HepG2 (cell line): Measurements from ENCODE around the gene SAC3D1. TPM values are rescaled to one million over a fixed set of nuclear protein-coding genes. Genes with fewer than 3 reads are reported as not detected.
A peak's percentile ranks its signal among the peaks of the same experiment; 100 is the strongest.

Experiments used
- GATAD1 ChIP-seq: IDR thresholded peaks from 2 replicates; pipeline ENCODE4 v1.6.1; 2016; ENCODE audit warnings: missing genetic modification reagents, missing compliant biosample characterization
- HDAC1 ChIP-seq: sonication (generic); formaldehyde crosslinking; IDR thresholded peaks from 2 replicates; pipeline ENCODE4 v1.5.1; 2020; ENCODE audit warnings: mild to moderate bottlenecking, missing genetic modification reagents
- HINFP ChIP-seq: sonication (generic); formaldehyde crosslinking; IDR thresholded peaks from 2 replicates; pipeline ENCODE4 v1.4.0; 2020; ENCODE audit warnings: low read depth, mild to moderate bottlenecking, missing genetic modification reagents
- HNRNPUL1 ChIP-seq: fragments of 200-400 bp; formaldehyde crosslinking; IDR thresholded peaks from 2 replicates; pipeline ENCODE4 v1.6.1; 2017; ENCODE audit warnings: low read depth, mild to moderate bottlenecking, low read length, moderate library complexity
- IRF1 ChIP-seq: sonication (generic); formaldehyde crosslinking; IDR thresholded peaks from 2 replicates; pipeline ENCODE4 v1.4.0; 2020; ENCODE audit warnings: low read depth, mild to moderate bottlenecking, missing genetic modification reagents
- MAF1 ChIP-seq: sonication (generic); formaldehyde crosslinking; IDR thresholded peaks from 2 replicates; pipeline ENCODE4 v1.5.0; 2020; ENCODE audit warnings: missing genetic modification reagents, borderline replicate concordance
- NFE2L1 ChIP-seq: sonication (generic); formaldehyde crosslinking; IDR thresholded peaks from 2 replicates; pipeline ENCODE4 v1.4.0; 2020; ENCODE audit warnings: missing genetic modification reagents, mild to moderate bottlenecking, borderline replicate concordance
- NKX3-1 ChIP-seq: sonication (generic); formaldehyde crosslinking; IDR thresholded peaks from 2 replicates; pipeline ENCODE4 v1.5.0; 2020; ENCODE audit warnings: missing genetic modification reagents
- PITX1 ChIP-seq: sonication (generic); formaldehyde crosslinking; IDR thresholded peaks from 2 replicates; pipeline ENCODE4 v1.5.1; 2020; ENCODE audit warnings: mild to moderate bottlenecking, missing genetic modification reagents
- POLR2G ChIP-seq: fragments of 200-400 bp; formaldehyde crosslinking; IDR thresholded peaks from 2 replicates; pipeline ENCODE4 v1.6.1; 2018; ENCODE audit warnings: mild to moderate bottlenecking, low read depth, low read length, moderate library complexity
- TIGD3 ChIP-seq: sonication (generic); formaldehyde crosslinking; IDR thresholded peaks from 2 replicates; pipeline ENCODE4 v1.5.1; 2020; ENCODE audit warnings: mild to moderate bottlenecking, missing genetic modification reagents, borderline replicate concordance
- YEATS2 ChIP-seq: sonication (generic); formaldehyde crosslinking; IDR thresholded peaks from 2 replicates; pipeline ENCODE4 v1.4.0; 2020; ENCODE audit warnings: missing genetic modification reagents, borderline replicate concordance
- ZNF407 ChIP-seq: sonication (generic); formaldehyde crosslinking; IDR thresholded peaks from one replicate; pipeline ENCODE4 v1.5.1; 2020; ENCODE audit warnings: mild to moderate bottlenecking, missing genetic modification reagents; ENCODE audit errors: not compliant biosample characterization
- ZNF580 ChIP-seq: IDR thresholded peaks from 2 replicates; pipeline ENCODE4 v1.6.1; 2016; ENCODE audit warnings: low read depth, borderline replicate concordance
- polyA plus RNA-seq, 8 experiments: library from polyadenylated mRNA; depleted of rRNA in 3 of 8; stranded (reverse) in 7 of 8; unstranded in 1 of 8; fragments of >200 nt; fragmentation: Illumina TruSeq in 4 of 8; extraction: Trizol in 4 of 8; gene quantifications; 2 replicates each; pipeline versions ENCODE4 v1.2.1 to v1.2.3, GENCODE V29; 2011 to 2016; ENCODE audit warnings: low read depth in 4 of 8, missing spikeins in 1 of 8, mixed read lengths in 1 of 8; ENCODE audit not compliant: insufficient read depth in 1 of 8
- total RNA-seq, 5 experiments: library from RNA; depleted of rRNA; stranded (reverse); fragments of >200 nt; fragmentation: Illumina TruSeq; extraction: Trizol; gene quantifications; 2 replicates each; pipeline ENCODE4 v1.2.3, GENCODE V29; 2016; ENCODE audit warnings: low read depth in 1 of 5

Gene SAC3D1
- total and polyA plus RNA-seq, 2 of the 13 experiments (the other 11 are each of a cell fraction or from before 2014, with no cell fraction given) = 7.4 to 36.3 TPM

GRCh38 chr11:65027213-65028067 is 13.6 kb upstream of the SAC3D1 start, which contains the start of gene SNX15 (continued):
- TF ChIP-seq ZNF407 (CRISPR knock-in tag) = peak; percentile 51
- TF ChIP-seq NFE2L1 = no peak
- TF ChIP-seq NKX3-1 = 0 out of 2 replicates have a peak, but pooled peaks have one; percentile 51
- peak; percentile 55; the same call in 1 of the 2 replicates for TF ChIP-seq GATAD1 (CRISPR knock-in tag)
- no peak for TF ChIP-seq TIGD3 (CRISPR knock-in tag)
- no peak; the same call in 1 of the 2 replicates for TF ChIP-seq PITX1 (CRISPR knock-in tag)
- 0 out of 2 replicates have a peak, but pooled peaks have one; percentile 52 for TF ChIP-seq ZNF580 (CRISPR knock-in tag)
- peak; percentile 56; the same call in 1 of the 2 replicates for TF ChIP-seq MAF1 (CRISPR knock-in tag)
- TF ChIP-seq YEATS2 = peak; percentile 79; the same call in 1 of the 2 replicates
- TF ChIP-seq HINFP (CRISPR knock-in tag) = no peak
- peak; percentile 89 for TF ChIP-seq POLR2G
- no peak; the same call in 1 of the 2 replicates for TF ChIP-seq IRF1
- peak; percentile 63; the same call in 1 of the 2 replicates for TF ChIP-seq HDAC1 (CRISPR knock-in tag)
- TF ChIP-seq HNRNPUL1 = no peak
